Mammary epithelial cell (primary cell): ENCODE results near the gene TTLL6.

ENCODE experiments used
- EZH2 ChIP-seq: IDR thresholded peaks from 2 replicates; pipeline ENCODE4 v1.6.1; 2012; ENCODE audit warnings: low read length, inconsistent platforms, borderline replicate concordance
- TF ChIP-seq, protein P1 (sequence below), 2 donors: IDR thresholded peaks in 1 of 2; conservative IDR thresholded peaks in 1 of 2; 2 replicates each; pipeline ENCODE4 v1.5.1; 2011 to 2012; ENCODE audit warnings: inconsistent platforms in 2 of 2, low read length in 2 of 2, mild to moderate bottlenecking in 2 of 2, control low read depth in 1 of 2, low read depth in 1 of 2; ENCODE audit not compliant: insufficient read depth in 1 of 2; ENCODE audit errors: extremely low read depth in 1 of 2

GRCh38 chr17:48831549-48831883 lies 14.5 kb upstream of the TTLL6 start:
- TF ChIP-seq, protein P1, sequence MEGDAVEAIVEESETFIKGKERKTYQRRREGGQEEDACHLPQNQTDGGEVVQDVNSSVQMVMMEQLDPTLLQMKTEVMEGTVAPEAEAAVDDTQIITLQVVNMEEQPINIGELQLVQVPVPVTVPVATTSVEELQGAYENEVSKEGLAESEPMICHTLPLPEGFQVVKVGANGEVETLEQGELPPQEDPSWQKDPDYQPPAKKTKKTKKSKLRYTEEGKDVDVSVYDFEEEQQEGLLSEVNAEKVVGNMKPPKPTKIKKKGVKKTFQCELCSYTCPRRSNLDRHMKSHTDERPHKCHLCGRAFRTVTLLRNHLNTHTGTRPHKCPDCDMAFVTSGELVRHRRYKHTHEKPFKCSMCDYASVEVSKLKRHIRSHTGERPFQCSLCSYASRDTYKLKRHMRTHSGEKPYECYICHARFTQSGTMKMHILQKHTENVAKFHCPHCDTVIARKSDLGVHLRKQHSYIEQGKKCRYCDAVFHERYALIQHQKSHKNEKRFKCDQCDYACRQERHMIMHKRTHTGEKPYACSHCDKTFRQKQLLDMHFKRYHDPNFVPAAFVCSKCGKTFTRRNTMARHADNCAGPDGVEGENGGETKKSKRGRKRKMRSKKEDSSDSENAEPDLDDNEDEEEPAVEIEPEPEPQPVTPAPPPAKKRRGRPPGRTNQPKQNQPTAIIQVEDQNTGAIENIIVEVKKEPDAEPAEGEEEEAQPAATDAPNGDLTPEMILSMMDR (conservative IDR thresholded peaks at IDR 0.05 in 1 of 2, IDR thresholded peaks at IDR 0.05 in 1 of 2; ENCODE audit: extremely low read depth in 1 of 2, insufficient read depth in 1 of 2, low read depth in 1 of 2, low read length in 2 of 2): no peak
- no peak for TF ChIP-seq EZH2
